ENCODE data around the gene XYLT1. TPM values are rescaled to one million over a fixed set of nuclear protein-coding genes. Genes with fewer than 3 reads are reported as not detected.

Gene XYLT1
- polyA plus RNA-seq, 1 donor (not counting 4 experiments of a cell fraction or from before 2014, with no cell fraction given): 4.4 TPM

GRCh38 chr16:17431012-17431411, 39.7 kb downstream of the XYLT1 start:
- H3K27me3 ChIP-seq (ENCODE audit: control insufficient read depth, extremely low read depth, insufficient read depth, low read length): no peaks in the 10 kb centered on the region
- no peak overlapping the region for H3K9ac ChIP-seq (ENCODE audit: control insufficient read depth, extremely low read depth, insufficient read depth, low read length)
- H3K79me2 ChIP-seq (ENCODE audit: control insufficient read depth, insufficient read depth, low read length): no peaks in the 10 kb centered on the region
- no peak for FAIRE-seq
- H3K27ac ChIP-seq (ENCODE audit: control insufficient read depth, insufficient read depth, low read length): no peak overlapping the region
- H3K9me3 ChIP-seq (ENCODE audit: control insufficient read depth, low read depth, low read length): no peaks in the 10 kb centered on the region
- TF ChIP-seq, protein P1, sequence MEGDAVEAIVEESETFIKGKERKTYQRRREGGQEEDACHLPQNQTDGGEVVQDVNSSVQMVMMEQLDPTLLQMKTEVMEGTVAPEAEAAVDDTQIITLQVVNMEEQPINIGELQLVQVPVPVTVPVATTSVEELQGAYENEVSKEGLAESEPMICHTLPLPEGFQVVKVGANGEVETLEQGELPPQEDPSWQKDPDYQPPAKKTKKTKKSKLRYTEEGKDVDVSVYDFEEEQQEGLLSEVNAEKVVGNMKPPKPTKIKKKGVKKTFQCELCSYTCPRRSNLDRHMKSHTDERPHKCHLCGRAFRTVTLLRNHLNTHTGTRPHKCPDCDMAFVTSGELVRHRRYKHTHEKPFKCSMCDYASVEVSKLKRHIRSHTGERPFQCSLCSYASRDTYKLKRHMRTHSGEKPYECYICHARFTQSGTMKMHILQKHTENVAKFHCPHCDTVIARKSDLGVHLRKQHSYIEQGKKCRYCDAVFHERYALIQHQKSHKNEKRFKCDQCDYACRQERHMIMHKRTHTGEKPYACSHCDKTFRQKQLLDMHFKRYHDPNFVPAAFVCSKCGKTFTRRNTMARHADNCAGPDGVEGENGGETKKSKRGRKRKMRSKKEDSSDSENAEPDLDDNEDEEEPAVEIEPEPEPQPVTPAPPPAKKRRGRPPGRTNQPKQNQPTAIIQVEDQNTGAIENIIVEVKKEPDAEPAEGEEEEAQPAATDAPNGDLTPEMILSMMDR (optimal IDR thresholded peaks at IDR 0.05 in 1 of 3, IDR thresholded peaks at IDR 0.05 in 1 of 3, conservative IDR thresholded peaks at IDR 0.05 in 1 of 3; ENCODE audit: extremely low read depth in 1 of 3, insufficient read depth in 2 of 3, low read length in 3 of 3): no peak
- no peak for TF ChIP-seq EZH2 (IDR thresholded peaks at IDR 0.05; ENCODE audit: low read length)
- H3K4me2 ChIP-seq (ENCODE audit: control insufficient read depth, extremely low read depth, insufficient read depth, low read depth, low read length): no peak overlapping the region
- DNase-seq (ENCODE audit: low read depth, low spot score): no peak
- H2AFZ ChIP-seq (ENCODE audit: control insufficient read depth, low read length): no peak overlapping the region
- dilution Hi-C loops (cut with MboI; ENCODE audit: extremely low pct_ligation_motif_present, low sequenced_read_pairs): no loop called here
- no peaks in the 10 kb centered on the region for H4K20me1 ChIP-seq (ENCODE audit: control insufficient read depth, extremely low read depth, insufficient read depth, low read length)
- H3K36me3 ChIP-seq (ENCODE audit: control insufficient read depth in 2 of 2, extremely low read depth in 1 of 2, insufficient read depth in 2 of 2, low read length in 2 of 2): peaks cover 0 to 3% of the 10 kb centered on the region in 2 experiments
- no peaks in the 10 kb centered on the region for H3K4me1 ChIP-seq (ENCODE audit: control insufficient read depth, extremely low read depth, insufficient read depth, low read length)
- H3K9me1 ChIP-seq (ENCODE audit: control insufficient read depth, extremely low read depth, insufficient read depth, low read length): no peaks in the 10 kb centered on the region
- H3K4me3 ChIP-seq (ENCODE audit: control insufficient read depth in 2 of 3, extremely low read depth in 1 of 3, insufficient read depth in 2 of 3, low read depth in 1 of 3, low read length in 3 of 3): no peak overlapping the region

GRCh38 chr16:17426451-17426850, 44.3 kb downstream of the XYLT1 start:
- FAIRE-seq: no peak
- H3K4me2 ChIP-seq (ENCODE audit: control insufficient read depth, extremely low read depth, insufficient read depth, low read depth, low read length): no peak overlapping the region
- TF ChIP-seq EZH2 (IDR thresholded peaks at IDR 0.05; ENCODE audit: low read length): no peak
- TF ChIP-seq, protein P1 (optimal IDR thresholded peaks at IDR 0.05 in 1 of 3, IDR thresholded peaks at IDR 0.05 in 1 of 3, conservative IDR thresholded peaks at IDR 0.05 in 1 of 3; ENCODE audit: extremely low read depth in 1 of 3, insufficient read depth in 2 of 3, low read length in 3 of 3): no peak

More at GRCh38 chr16:17426451-17426850, 44.3 kb downstream of the XYLT1 start:
- no peak overlapping the region for H3K4me3 ChIP-seq (ENCODE audit: control insufficient read depth in 2 of 3, extremely low read depth in 1 of 3, insufficient read depth in 2 of 3, low read depth in 1 of 3, low read length in 3 of 3)
- dilution Hi-C loops (cut with MboI; ENCODE audit: extremely low pct_ligation_motif_present, low sequenced_read_pairs): no loop called here
- H2AFZ ChIP-seq (ENCODE audit: control insufficient read depth, low read length): no peak overlapping the region
- H3K9me1 ChIP-seq (ENCODE audit: control insufficient read depth, extremely low read depth, insufficient read depth, low read length): no peaks in the 10 kb centered on the region
- H3K79me2 ChIP-seq (ENCODE audit: control insufficient read depth, insufficient read depth, low read length): no peaks in the 10 kb centered on the region
- H3K9me3 ChIP-seq (ENCODE audit: control insufficient read depth, low read depth, low read length): no peaks in the 10 kb centered on the region
- H3K9ac ChIP-seq (ENCODE audit: control insufficient read depth, extremely low read depth, insufficient read depth, low read length): no peak overlapping the region
- H3K36me3 ChIP-seq (ENCODE audit: control insufficient read depth in 2 of 2, extremely low read depth in 1 of 2, insufficient read depth in 2 of 2, low read length in 2 of 2): peaks cover 0 to 3% of the 10 kb centered on the region in 2 experiments
- H3K4me1 ChIP-seq (ENCODE audit: control insufficient read depth, extremely low read depth, insufficient read depth, low read length): no peaks in the 10 kb centered on the region
- H3K27ac ChIP-seq (ENCODE audit: control insufficient read depth, insufficient read depth, low read length): no peak overlapping the region
- DNase-seq (ENCODE audit: low read depth, low spot score): no peak
- H3K27me3 ChIP-seq (ENCODE audit: control insufficient read depth, extremely low read depth, insufficient read depth, low read length): no peaks in the 10 kb centered on the region
- no peaks in the 10 kb centered on the region for H4K20me1 ChIP-seq (ENCODE audit: control insufficient read depth, extremely low read depth, insufficient read depth, low read length)
